Stimulated activated naive CD8-positive, alpha-beta T cell treated with anti-CD3 and anti-CD28 coated beads, Interleukin-15, amount 100 ng/mL, for 72 hours (primary cell): Measurements from ENCODE around the gene SEMA6A.
"Not testable (repeated sequence)": the region's sequence is repeated elsewhere in the genome, so short reads cannot be mapped to it uniquely, and the experiment has no call there.

Experiments
- ATAC-seq: fragments of 150-1000 bp; cut with Tn5 transposase; 2 replicates; pipeline ENCODE4 v1.10.0; 2021; ENCODE audit warnings: mild to moderate bottlenecking, moderate library complexity
- DNase-seq, 2 donors: peaks; one replicate each; pipeline ENCODE4 v3.0.0; 2021 to 2022
- H3K27ac Mint-ChIP-seq, 2 donors: one replicate each; pipeline ENCODE4 v1.8.0; 2022; ENCODE audit warnings: mild to moderate bottlenecking in 2 of 2, mixed read lengths in 2 of 2, moderate library complexity in 2 of 2
- H3K27me3 Mint-ChIP-seq: one replicate; pipeline ENCODE4 v1.8.0; 2022; ENCODE audit warnings: mixed read lengths
- H3K4me1 Mint-ChIP-seq: one replicate; pipeline ENCODE4 v1.8.0; 2022; ENCODE audit warnings: mild to moderate bottlenecking, mixed read lengths
- H3K4me3 Mint-ChIP-seq, 2 donors: one replicate each; pipeline ENCODE4 v1.8.0; 2022; ENCODE audit warnings: mild to moderate bottlenecking in 2 of 2, mixed read lengths in 2 of 2, moderate library complexity in 1 of 2
- H3K9me3 Mint-ChIP-seq, 2 donors: one replicate each; pipeline ENCODE4 v1.8.0; 2022; ENCODE audit warnings: mixed read lengths in 2 of 2

The SEMA6A gene

GRCh38 chr5:116567106-116567505 is 7.5 kb downstream of the SEMA6A start:
- H3K27me3 Mint-ChIP-seq = peaks cover 50% of the 10 kb centered on the region
- no peak overlapping the region for H3K27ac Mint-ChIP-seq
- no peaks in the 10 kb centered on the region for H3K4me1 Mint-ChIP-seq
- DNase-seq (no peak), ATAC-seq (no peak)
- H3K9me3 Mint-ChIP-seq = no peaks in the 10 kb centered on the region
- no peak overlapping the region for H3K4me3 Mint-ChIP-seq

- no peaks in the 10 kb centered on the region for H3K9me3 Mint-ChIP-seq
- no peak overlapping the region for H3K4me3 Mint-ChIP-seq
- DNase-seq (no peak), ATAC-seq (no peak)
- H3K27me3 Mint-ChIP-seq = peaks cover 42% of the 10 kb centered on the region
- H3K27ac Mint-ChIP-seq = no peak overlapping the region
- H3K4me1 Mint-ChIP-seq = no peaks in the 10 kb centered on the region
Observed at GRCh38 chr5:116566251-116566650, 8.4 kb downstream of the SEMA6A start.

- no peak overlapping the region for H3K27ac Mint-ChIP-seq
- peaks cover 28% of the 10 kb centered on the region for H3K27me3 Mint-ChIP-seq
- ATAC-seq = no peak
- DNase-seq = no peak
- H3K4me3 Mint-ChIP-seq = no peak overlapping the region
- H3K9me3 Mint-ChIP-seq = no peaks in the 10 kb centered on the region
- H3K4me1 Mint-ChIP-seq = no peaks in the 10 kb centered on the region
Observed at GRCh38 chr5:116564756-116565490, 9.7 kb downstream of the SEMA6A start.

- no peaks in the 10 kb centered on the region for H3K9me3 Mint-ChIP-seq
- peaks cover 22% of the 10 kb centered on the region for H3K27me3 Mint-ChIP-seq
- H3K4me1 Mint-ChIP-seq = no peaks in the 10 kb centered on the region
- no peak for ATAC-seq
- no peak for DNase-seq
- H3K27ac Mint-ChIP-seq = no peak overlapping the region
- no peak overlapping the region for H3K4me3 Mint-ChIP-seq
Observed at GRCh38 chr5:116564312-116564711, 10.3 kb downstream of the SEMA6A start.

- Mint-ChIP-seq H3K27me3 (peaks cover 17% of the 10 kb centered on the region), H3K4me1 (no peaks in the 10 kb centered on the region), H3K27ac (no peak overlapping the region), H3K4me3 (no peak overlapping the region), H3K9me3 (no peaks in the 10 kb centered on the region)
- ATAC-seq (no peak), DNase-seq (no peak)
Observed at GRCh38 chr5:116563736-116564308, 10.8 kb downstream of the SEMA6A start.

GRCh38 chr5:116562669-116563068 is 12.0 kb downstream of the SEMA6A start:
- Mint-ChIP-seq H3K27me3 (peaks cover 11% of the 10 kb centered on the region), H3K27ac (no peak overlapping the region), H3K9me3 (no peaks in the 10 kb centered on the region), H3K4me3 (no peak overlapping the region), H3K4me1 (no peaks in the 10 kb centered on the region)
- DNase-seq (no peak), ATAC-seq (no peak)

- no peak overlapping the region for H3K4me3 Mint-ChIP-seq
- ATAC-seq = no peak
- H3K4me1 Mint-ChIP-seq = no peaks in the 10 kb centered on the region
- H3K9me3 Mint-ChIP-seq = no peaks in the 10 kb centered on the region
- no peak for DNase-seq
- H3K27me3 Mint-ChIP-seq = peaks cover under 1% of the 10 kb centered on the region
- H3K27ac Mint-ChIP-seq = no peak overlapping the region
Observed at GRCh38 chr5:116561658-116562057, 13.0 kb downstream of the SEMA6A start.

GRCh38 chr5:116559673-116560164 is 14.9 kb downstream of the SEMA6A start:
- Mint-ChIP-seq H3K27me3 (no peaks in the 10 kb centered on the region), H3K4me1 (no peaks in the 10 kb centered on the region), H3K27ac (no peak overlapping the region), H3K4me3 (no peak overlapping the region), H3K9me3 (no peaks in the 10 kb centered on the region)
- ATAC-seq (no peak), DNase-seq (no peak)

GRCh38 chr5:116559239-116559638 is 15.4 kb downstream of the SEMA6A start:
- no peaks in the 10 kb centered on the region for H3K27me3 Mint-ChIP-seq
- H3K27ac Mint-ChIP-seq = no peak overlapping the region
- no peaks in the 10 kb centered on the region for H3K9me3 Mint-ChIP-seq
- H3K4me3 Mint-ChIP-seq = no peak overlapping the region
- DNase-seq = no peak
- H3K4me1 Mint-ChIP-seq = no peaks in the 10 kb centered on the region
- ATAC-seq = no peak

- Mint-ChIP-seq H3K9me3 (no peaks in the 10 kb centered on the region), H3K4me3 (no peak overlapping the region), H3K4me1 (no peaks in the 10 kb centered on the region), H3K27me3 (no peaks in the 10 kb centered on the region), H3K27ac (no peak overlapping the region)
- no peak for ATAC-seq
- DNase-seq = no peak
Observed at GRCh38 chr5:116557669-116558271, 16.9 kb downstream of the SEMA6A start.

GRCh38 chr5:116554764-116555163 is 19.9 kb downstream of the SEMA6A start:
- Mint-ChIP-seq H3K9me3 (no peaks in the 10 kb centered on the region), H3K4me3 (no peak overlapping the region), H3K27ac (no peak overlapping the region), H3K27me3 (no peaks in the 10 kb centered on the region), H3K4me1 (no peaks in the 10 kb centered on the region)
- ATAC-seq = no peak
- DNase-seq = no peak

GRCh38 chr5:116553366-116553765 is 21.3 kb downstream of the SEMA6A start:
- Mint-ChIP-seq H3K9me3 (no peaks in the 10 kb centered on the region), H3K27ac (no peak overlapping the region), H3K27me3 (no peaks in the 10 kb centered on the region), H3K4me1 (no peaks in the 10 kb centered on the region), H3K4me3 (no peak overlapping the region)
- ATAC-seq (no peak), DNase-seq (no peak)

GRCh38 chr5:116550082-116550481 is 24.5 kb downstream of the SEMA6A start:
- peaks cover 10 to 13% of the 10 kb centered on the region in 2 donors for H3K9me3 Mint-ChIP-seq
- no peak overlapping the region for H3K27ac Mint-ChIP-seq
- no peaks in the 10 kb centered on the region for H3K27me3 Mint-ChIP-seq
- no peak overlapping the region for H3K4me3 Mint-ChIP-seq
- no peak for DNase-seq
- ATAC-seq = no peak
- no peaks in the 10 kb centered on the region for H3K4me1 Mint-ChIP-seq

GRCh38 chr5:116546743-116547124 is 27.9 kb downstream of the SEMA6A start:
- no peak overlapping the region for H3K27ac Mint-ChIP-seq
- no peaks in the 10 kb centered on the region for H3K27me3 Mint-ChIP-seq
- no peaks in the 10 kb centered on the region for H3K4me1 Mint-ChIP-seq

GRCh38 chr5:116546033-116546742 is 28.4 kb downstream of the SEMA6A start:
- Mint-ChIP-seq H3K4me1 (no peaks in the 10 kb centered on the region), H3K27me3 (no peaks in the 10 kb centered on the region), H3K27ac (peak overlapping the region in 1 of 2 donors; percentile 16), H3K4me3 (no peak overlapping the region), H3K9me3 (peaks cover 15 to 29% of the 10 kb centered on the region in 2 donors)
- ATAC-seq (no peak), DNase-seq (no peak)

More at GRCh38 chr5:116546743-116547124, 27.9 kb downstream of the SEMA6A start:
- no peak for DNase-seq
- ATAC-seq = no peak
- Mint-ChIP-seq H3K4me3 (no peak overlapping the region), H3K9me3 (peaks cover 15 to 29% of the 10 kb centered on the region in 2 donors)

GRCh38 chr5:116545465-116545864 is 29.2 kb downstream of the SEMA6A start:
- H3K27ac Mint-ChIP-seq, ATAC-seq, H3K4me3 Mint-ChIP-seq, H3K27me3 Mint-ChIP-seq, H3K4me1 Mint-ChIP-seq, DNase-seq: not testable (repeated sequence)
- H3K9me3 Mint-ChIP-seq = peaks cover 15 to 29% of the 10 kb centered on the region in 2 donors
